ENCODE data around the gene ABR.

DNA sequence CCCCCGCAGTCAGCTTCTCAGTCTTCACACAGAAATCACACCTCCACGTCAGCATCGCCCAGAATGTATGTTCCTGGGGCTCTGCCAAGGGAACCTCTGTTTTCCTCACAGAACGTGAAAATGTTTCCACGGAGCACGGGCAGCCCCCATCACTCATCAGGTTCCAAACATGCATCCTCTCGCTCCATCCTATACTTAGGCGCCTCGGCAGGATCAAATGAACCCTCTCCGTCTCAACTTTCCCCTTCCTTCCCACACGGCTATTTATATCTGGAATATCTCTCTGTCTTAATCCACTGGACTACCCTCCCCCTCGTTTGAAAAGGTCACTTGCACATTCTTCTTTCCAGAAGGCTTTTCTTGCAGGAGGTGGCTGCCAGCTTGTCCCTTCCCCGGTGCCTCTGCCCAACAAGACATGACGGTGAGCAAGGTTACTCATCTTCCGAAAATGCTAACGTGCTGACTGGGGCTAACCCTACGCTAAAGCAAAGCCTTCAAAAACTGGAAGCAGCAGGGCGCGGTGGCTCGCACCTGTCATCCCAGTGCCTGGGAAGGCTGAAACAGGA lies 221.8 kb downstream of the ABR start:
- TF ChIP-seq CTCF (IDR thresholded peaks at IDR 0.05) (no peak), POLR2A (IDR thresholded peaks at IDR 0.05) (no peak)
